H1 (cell line): ENCODE measurements around the gene CXCL14. TPM values are rescaled to one million over a fixed set of nuclear protein-coding genes. Genes with fewer than 3 reads are reported as not detected.

Source experiments
- CTCF ChIA-PET: fragments of 300-600 bp; sonication (Branson Sonifier 250); formaldehyde crosslinking; loops from one replicate; lab custom pipeline; 2021; ENCODE audit not compliant: partially characterized antibody; lab: Charles Lee
- POLR2A ChIA-PET: fragments of 300-600 bp; sonication (Branson Sonifier 250); formaldehyde crosslinking; loops from one replicate; lab custom pipeline; 2021; ENCODE audit warnings: inconsistent platforms; ENCODE audit not compliant: partially characterized antibody; lab: Charles Lee
- DNase-seq, 2 experiments: peaks; one replicate each; pipeline versions ENCODE4 v3.0.0 to v3.0.0-alpha.2; 2010 to 2022; ENCODE audit warnings: low spot score in 2 of 2, low read depth in 1 of 2, mixed read lengths in 1 of 2
- FAIRE-seq: peaks from 2 replicates; lab custom pipeline; 2011; peaks lifted over from hg19 to GRCh38; lab: Jason Lieb, UNC
- H2AFZ ChIP-seq: 2 replicates; pipeline ENCODE4 v1.8.1; 2012; ENCODE audit warnings: low read length, inconsistent platforms
- H2AK5ac ChIP-seq: 2 replicates; pipeline ENCODE4 v1.6.1; 2013; ENCODE audit warnings: low read depth, low read length
- H2BK120ac ChIP-seq: replicated peaks from 2 replicates; pipeline ENCODE3; 2013; ENCODE audit warnings: low read depth, low read length, inconsistent platforms
- H2BK12ac ChIP-seq: 2 replicates; pipeline ENCODE4 v1.6.1; 2013; ENCODE audit warnings: low read depth, low read length
- H2BK15ac ChIP-seq: 2 replicates; pipeline ENCODE4 v1.6.1; 2013; ENCODE audit warnings: low read length
- H2BK20ac ChIP-seq: 2 replicates; pipeline ENCODE4 v1.6.1; 2013; ENCODE audit warnings: low read length
- H2BK5ac ChIP-seq: 2 replicates; pipeline ENCODE4 v1.6.1; 2013; ENCODE audit warnings: low read depth, low read length
- H3K14ac ChIP-seq: 2 replicates; pipeline ENCODE4 v1.6.1; 2013; ENCODE audit warnings: inconsistent platforms; ENCODE audit not compliant: insufficient read length
- H3K18ac ChIP-seq: 2 replicates; pipeline ENCODE4 v1.6.1; 2013; ENCODE audit warnings: low read length; ENCODE audit errors: extremely low read depth
- H3K23ac ChIP-seq: 2 replicates; pipeline ENCODE4 v1.6.1; 2013; ENCODE audit warnings: inconsistent platforms; ENCODE audit not compliant: insufficient read length
- H3K23me2 ChIP-seq: 2 replicates; pipeline ENCODE4 v1.6.1; 2013; ENCODE audit warnings: low read depth, low read length
- H3K27ac ChIP-seq: 2 replicates; pipeline ENCODE4 v1.6.1; 2011; ENCODE audit warnings: low read depth, low read length, inconsistent platforms
- H3K27me3 ChIP-seq, 4 experiments: replicated peaks in 1 of 4; 1 replicate in 1 of 4; 2 replicates in 3 of 4; pipeline versions ENCODE4 v1.6.1 to v1.8.1; 2011 to 2013; ENCODE audit warnings: low read length in 3 of 4, mild to moderate bottlenecking in 3 of 4, inconsistent platforms in 2 of 4, mixed read lengths in 2 of 4, moderate library complexity in 1 of 4; ENCODE audit not compliant: control insufficient read depth in 3 of 4, insufficient read depth in 3 of 4; ENCODE audit errors: extremely low read depth in 1 of 4
- H3K36me3 ChIP-seq, 4 experiments: 2 replicates each; pipeline versions ENCODE4 v1.6.1 to v1.8.1; 2011 to 2013; ENCODE audit warnings: mild to moderate bottlenecking in 4 of 4, low read length in 3 of 4, moderate library complexity in 2 of 4, control low read depth in 1 of 4, inconsistent platforms in 1 of 4; ENCODE audit not compliant: insufficient read depth in 4 of 4, control insufficient read depth in 2 of 4
- H3K4ac ChIP-seq: replicated peaks from 2 replicates; pipeline ENCODE3; 2013; ENCODE audit warnings: low read length, low read depth, mixed read lengths, inconsistent platforms; ENCODE audit not compliant: insufficient read length
- H3K4me1 ChIP-seq, 4 experiments: replicated peaks in 1 of 4; 1 replicate in 1 of 4; 2 replicates in 3 of 4; pipeline versions ENCODE4 v1.6.1 to v1.8.1; 2011 to 2013; ENCODE audit warnings: low read length in 3 of 4, inconsistent platforms in 2 of 4, mixed read lengths in 1 of 4; ENCODE audit not compliant: insufficient read depth in 4 of 4, control insufficient read depth in 3 of 4
- H3K4me2 ChIP-seq, 2 experiments: 2 replicates each; pipeline versions ENCODE4 v1.6.1 to v1.8.1; 2011 to 2013; ENCODE audit warnings: low read depth in 2 of 2, low read length in 2 of 2, control low read depth in 1 of 2, inconsistent platforms in 1 of 2, mild to moderate bottlenecking in 1 of 2; ENCODE audit not compliant: insufficient read depth in 1 of 2
- H3K4me3 ChIP-seq, 4 experiments: fragments of 200-600, 300-600 bp in 1 of 4; sonication (generic), shearing (Covaris generic), sonication (Bioruptor Twin) in 1 of 4; 2 replicates each; pipeline versions ENCODE4 v1.5.1 to v1.8.1; 2011 to 2016; ENCODE audit warnings: low read length in 4 of 4, low read depth in 3 of 4, control low read depth in 2 of 4, inconsistent platforms in 2 of 4, mild to moderate bottlenecking in 2 of 4, mixed read lengths in 1 of 4, moderate library complexity in 1 of 4; ENCODE audit not compliant: insufficient read depth in 2 of 4; ENCODE audit errors: extremely low read depth in 1 of 4
- H3K56ac ChIP-seq: replicated peaks from 2 replicates; pipeline ENCODE3; 2013; ENCODE audit warnings: low read depth, mild to moderate bottlenecking, mixed read lengths, low read length, inconsistent platforms; ENCODE audit not compliant: insufficient read length
- H3K79me1 ChIP-seq: 2 replicates; pipeline ENCODE4 v1.6.1; 2013; ENCODE audit warnings: low read depth, low read length, control low read depth
- H3K79me2 ChIP-seq, 2 experiments: 2 replicates each; pipeline versions ENCODE4 v1.6.1 to v1.8.1; 2012 to 2013; ENCODE audit warnings: low read length in 2 of 2, mild to moderate bottlenecking in 2 of 2, inconsistent platforms in 1 of 2; ENCODE audit not compliant: insufficient read depth in 2 of 2, control insufficient read depth in 1 of 2
- H3K9ac ChIP-seq, 4 experiments: replicated peaks in 1 of 4; 1 replicate in 1 of 4; 2 replicates in 3 of 4; pipeline versions ENCODE4 v1.6.1 to v1.8.1; 2011 to 2013; ENCODE audit warnings: low read depth in 3 of 4, low read length in 3 of 4, control low read depth in 2 of 4, mild to moderate bottlenecking in 2 of 4, moderate library complexity in 2 of 4, inconsistent platforms in 1 of 4; ENCODE audit errors: extremely low read depth in 1 of 4
- H3K9me3 ChIP-seq, 2 experiments: 2 replicates each; pipeline versions ENCODE4 v1.6.1 to v1.8.1; 2012 to 2013; ENCODE audit warnings: mild to moderate bottlenecking in 2 of 2, moderate library complexity in 2 of 2, control low read depth in 1 of 2, inconsistent platforms in 1 of 2, low read depth in 1 of 2, low read length in 1 of 2, mixed read lengths in 1 of 2; ENCODE audit not compliant: insufficient read depth in 2 of 2
- H4K20me1 ChIP-seq, 2 experiments: replicated peaks in 1 of 2; 2 replicates each; pipeline versions ENCODE3 to v1.8.1; 2011 to 2013; ENCODE audit warnings: inconsistent platforms in 2 of 2, low read length in 2 of 2, mild to moderate bottlenecking in 1 of 2; ENCODE audit not compliant: insufficient read depth in 2 of 2, control insufficient read depth in 1 of 2
- H4K5ac ChIP-seq: 2 replicates; pipeline ENCODE4 v1.6.1; 2013; ENCODE audit warnings: low read length, low read depth, mixed read lengths, inconsistent platforms; ENCODE audit not compliant: insufficient read length
- H4K8ac ChIP-seq: 2 replicates; pipeline ENCODE4 v1.8.0; 2013; ENCODE audit warnings: mild to moderate bottlenecking, moderate library complexity, low read length, inconsistent platforms; ENCODE audit not compliant: insufficient read depth; ENCODE audit errors: extremely low read depth
- H4K91ac ChIP-seq: replicated peaks from 2 replicates; pipeline ENCODE3; 2013; ENCODE audit warnings: low read length, mixed read lengths, inconsistent platforms; ENCODE audit not compliant: insufficient read length
- CEBPB ChIP-seq: IDR thresholded peaks from 2 replicates; pipeline ENCODE4 v1.6.1; 2012; ENCODE audit warnings: low read depth, low read length
- CHD1 ChIP-seq: IDR thresholded peaks from 2 replicates; pipeline ENCODE4 v1.6.1; 2012; ENCODE audit warnings: low read depth, low read length, improper control_type of control experiment
- CHD2 ChIP-seq: IDR thresholded peaks from 2 replicates; pipeline ENCODE4 v1.6.1; 2012; ENCODE audit warnings: low read length, improper control_type of control experiment
- CREB1 ChIP-seq: IDR thresholded peaks from 2 replicates; pipeline ENCODE4 v1.6.1; 2012; ENCODE audit warnings: inconsistent platforms
- CTCF ChIP-seq, 3 experiments: IDR thresholded peaks; 1 replicate in 2 of 3; 2 replicates in 1 of 3; pipeline versions ENCODE4 v1.5.1 to v1.6.1; 2011; ENCODE audit warnings: low read length in 3 of 3, mild to moderate bottlenecking in 3 of 3, inconsistent platforms in 2 of 3, low read depth in 1 of 3, moderate library complexity in 1 of 3; ENCODE audit not compliant: insufficient read depth in 1 of 3; ENCODE audit errors: control extremely low read depth in 1 of 3
- POLR2A ChIP-seq, 2 experiments: IDR thresholded peaks; 1 replicate in 1 of 2; 2 replicates in 1 of 2; pipeline ENCODE4 v1.6.1; 2011; ENCODE audit warnings: low read depth in 2 of 2, low read length in 2 of 2, mild to moderate bottlenecking in 2 of 2; ENCODE audit errors: control extremely low read depth in 1 of 2
- POLR2AphosphoS5 ChIP-seq: IDR thresholded peaks from 2 replicates; pipeline ENCODE4 v1.6.1; 2011; ENCODE audit warnings: low read depth, low read length
- SP1 ChIP-seq: IDR thresholded peaks from 2 replicates; pipeline ENCODE4 v1.6.1; 2011; ENCODE audit warnings: low read depth, low read length
- SP2 ChIP-seq: IDR thresholded peaks from 2 replicates; pipeline ENCODE4 v1.6.1; 2012; ENCODE audit warnings: mild to moderate bottlenecking, low read length, inconsistent platforms
- SUZ12 ChIP-seq: fragments of 200-600 bp; sonication (generic); IDR thresholded peaks from 2 replicates; pipeline ENCODE4 v1.6.1; 2012; ENCODE audit warnings: mild to moderate bottlenecking, inconsistent platforms, low read length, moderate library complexity, mixed read lengths
- TAF7 ChIP-seq: optimal IDR thresholded peaks from 2 replicates; pipeline ENCODE3; 2011; ENCODE audit warnings: low read depth, mild to moderate bottlenecking, inconsistent platforms, low read length, moderate library complexity, borderline replicate concordance
- TEAD4 ChIP-seq: IDR thresholded peaks from 2 replicates; pipeline ENCODE4 v1.6.1; 2012; ENCODE audit warnings: low read depth, low read length, inconsistent platforms, mixed read lengths
- WGBS, 2 experiments: shearing (Covaris generic) in 1 of 2; methylation state at CpG; one replicate each; pipeline versions ENCODE4 v1.1.6 to v1.1.7; 2013 to 2015; ENCODE audit warnings: low lambda C conversion rate in 2 of 2, mixed read lengths in 2 of 2, inconsistent platforms in 1 of 2, low coverage in 1 of 2, missing lambda C conversion rate in 1 of 2; ENCODE audit not compliant: insufficient replicate concordance in 2 of 2, insufficient coverage in 1 of 2, insufficient read length in 1 of 2; ENCODE audit errors: extremely low coverage in 1 of 2, missing lambda C conversion rate in 1 of 2; 5-methylcytosine and 5-hydroxymethylcytosine counted together
- polyA plus RNA-seq, 7 experiments: library from polyadenylated mRNA; depleted of rRNA in 3 of 7; stranded (reverse) in 5 of 7; unstranded in 2 of 7; fragments of >200 nt in 5 of 7; fragments of 200-250 nt in 2 of 7; gene quantifications; 1 replicate in 5 of 7; 2 replicates in 1 of 7; 4 replicates in 1 of 7; pipeline versions ENCODE4 v1.2.1 to v1.2.3, GENCODE V29; 2011 to 2013; ENCODE audit warnings: missing spikeins in 2 of 7, mixed read lengths in 2 of 7
- total RNA-seq: library from RNA; stranded (reverse); fragmentation: NEBNext Ultra II Directional; extraction: Animal tissue kit (Norgen Biotek cat#: 25700); gene quantifications from 2 replicates; pipeline ENCODE4 v1.2.1, GENCODE V29; 2021

The CXCL14 gene
- total and polyA plus RNA-seq, 2 of the 8 experiments (the other 6 are each of a cell fraction or from before 2014, with no cell fraction given), result 1.5 to 1.8 TPM

- Histone ChIP-seq H3K14ac (no peak overlapping the region), H2BK12ac (no peak overlapping the region), H4K8ac (peak overlapping the region; percentile 29; the same call in 1 of the 2 replicates), H3K27me3 (peaks cover 0 to 2% (median 0%) of the 10 kb centered on the region in 4 experiments; a peak in 1 of 7 replicates), H3K27ac (no peak overlapping the region), H3K23ac (no peak overlapping the region), H4K91ac (no peak overlapping the region), H3K18ac (no peak overlapping the region), H3K23me2 (no peaks in the 10 kb centered on the region), H3K56ac (no peak overlapping the region), H3K36me3 (no peaks in the 10 kb centered on the region), H2BK15ac (no peak overlapping the region), H2AK5ac (no peak overlapping the region), H3K4me1 (no peaks in the 10 kb centered on the region), H3K4ac (no peak overlapping the region), H2BK20ac (no peak overlapping the region), H3K9ac (no peak overlapping the region), H2BK5ac (no peak overlapping the region), H3K79me1 (no peaks in the 10 kb centered on the region), H3K9me3 (no peaks in the 10 kb centered on the region), H4K20me1 (no peaks in the 10 kb centered on the region), H2AFZ (no peak overlapping the region), H4K5ac (no peak overlapping the region), H3K4me2 (no peak overlapping the region), H3K4me3 (no peak overlapping the region), H3K79me2 (no peaks in the 10 kb centered on the region), H2BK120ac (no peak overlapping the region)
- ChIA-PET POLR2A (no interaction called here), CTCF (interaction anchor here (0.7 to 2.3 kb wide), 3 partner anchors 9 to 35 kb away, joined by 3 to 8 read pairs (median 3); no protein-coding TSS in a partner anchor)
- DNase-seq (peak in 1 of 2 experiments; percentile 7), FAIRE-seq (no peak)
- 91% methylated on average over 6 of the region's 6 CpGs; no CpG with 5 or more reads in 1 of the 2 experiments for WGBS, 2 experiments
- TF ChIP-seq SP1 (no peak), SP2 (no peak), TAF7 (no peak), POLR2AphosphoS5 (no peak), CTCF (IDR thresholded peaks at IDR 0.05; ENCODE audit: control extremely low read depth in 1 of 3, insufficient read depth in 1 of 3, low read depth in 1 of 3, low read length in 3 of 3) (no peak), TEAD4 (no peak), CREB1 (no peak), POLR2A (IDR thresholded peaks at IDR 0.05; ENCODE audit: control extremely low read depth in 1 of 2, low read depth in 2 of 2, low read length in 2 of 2) (no peak), CEBPB (no peak), SUZ12 (no peak), CHD2 (no peak), CHD1 (no peak)
Observed at GRCh38 chr5:135599421-135600151, 20.8 kb upstream of the CXCL14 start.
